PC-3 (cell line): ENCODE data around the gene AHCYL1. TPM values are rescaled to one million over a fixed set of nuclear protein-coding genes. Genes with fewer than 3 reads are reported as not detected.

Experiments
- ATAC-seq: fragments of 200-7000 bp; cut with Tn5 transposase; 2 replicates; pipeline ENCODE4 v1.9.1; 2020; ENCODE audit warnings: mild to moderate bottlenecking, moderate library complexity
- BruUV-seq: library from RNA; stranded (reverse); fragments of 400-500 nt; replicated peaks from 2 replicates; lab custom pipeline; 2021; lab: Mats Ljungman, UMichigan
- CTCF ChIA-PET: fragments of 300-600 bp; sonication (Branson Sonifier 250); formaldehyde crosslinking; loops from one replicate; lab custom pipeline; 2022; ENCODE audit warnings: antibody characterized with exemption; lab: Charles Lee
- POLR2A ChIA-PET: fragments of 300-600 bp; sonication (Branson Sonifier 250); formaldehyde crosslinking; loops from one replicate; lab custom pipeline; 2022; ENCODE audit warnings: antibody characterized with exemption; ENCODE audit not compliant: unreplicated experiment; lab: Charles Lee
- DNase-seq: peaks from one replicate; pipeline ENCODE4 v3.0.0-alpha.2; 2015
- H2AFZ ChIP-seq: fragments of 300-600 bp; sonication (generic); 2 replicates; pipeline ENCODE4 v1.6.0; 2016; ENCODE audit warnings: antibody characterized with exemption, low read length
- H3F3A ChIP-seq: fragments of 300-600 bp; sonication (generic); one replicate; pipeline ENCODE4 v1.6.0; 2017; ENCODE audit warnings: antibody characterized with exemption, low read length, control low read depth, mild to moderate bottlenecking; ENCODE audit not compliant: unreplicated experiment
- H3K27ac ChIP-seq: fragments of 300-600 bp; sonication (generic); 2 replicates; pipeline ENCODE4 v1.5.1; 2016; ENCODE audit warnings: mild to moderate bottlenecking, low read length
- H3K27me3 ChIP-seq: fragments of 300-600 bp; sonication (generic); 2 replicates; pipeline ENCODE4 v1.6.1; 2016; ENCODE audit warnings: low read length, mixed read lengths
- H3K36me3 ChIP-seq: fragments of 300-600 bp; sonication (generic); 2 replicates; pipeline ENCODE4 v1.6.1; 2016; ENCODE audit warnings: low read depth, mixed run types, low read length, mixed read lengths
- H3K4me1 ChIP-seq: fragments of 300-600 bp; sonication (generic); 2 replicates; pipeline ENCODE4 v1.5.1; 2016; ENCODE audit warnings: low read length; ENCODE audit not compliant: insufficient read depth
- H3K4me2 ChIP-seq: fragments of 300-600 bp; sonication (generic); 2 replicates; pipeline ENCODE4 v1.6.0; 2016; ENCODE audit warnings: low read length
- H3K4me3 ChIP-seq: fragments of 300-600 bp; sonication (generic); 2 replicates; pipeline ENCODE4 v1.5.1; 2016; ENCODE audit warnings: mild to moderate bottlenecking, low read length, mixed read lengths
- H3K79me2 ChIP-seq: fragments of 300-600 bp; sonication (generic); 2 replicates; pipeline ENCODE4 v1.6.1; 2017; ENCODE audit warnings: low read length, mixed read lengths
- H3K9ac ChIP-seq: fragments of 300-600 bp; sonication (generic); 2 replicates; pipeline ENCODE4 v1.6.0; 2016; ENCODE audit warnings: mild to moderate bottlenecking, low read length
- H3K9me2 ChIP-seq: fragments of 300-600 bp; sonication (generic); replicated peaks from 2 replicates; pipeline ENCODE4 v1.6.1; 2016; ENCODE audit warnings: mixed run types, low read length, mixed read lengths
- H3K9me3 ChIP-seq: fragments of 300-600 bp; sonication (generic); 2 replicates; pipeline ENCODE4 v1.6.1; 2016; ENCODE audit warnings: low read length, mixed read lengths
- H4K20me1 ChIP-seq: fragments of 300-600 bp; sonication (generic); 2 replicates; pipeline ENCODE4 v1.6.1; 2016; ENCODE audit warnings: low read length, mixed read lengths
- EZH2 ChIP-seq: fragments of 300-600 bp; sonication (generic); IDR thresholded peaks from one replicate; pipeline ENCODE4 v1.6.1; 2017; ENCODE audit warnings: antibody characterized with exemption, mild to moderate bottlenecking, low read length; ENCODE audit not compliant: unreplicated experiment
- EZH2phosphoT487 ChIP-seq: fragments of 300-600 bp; sonication (generic); IDR thresholded peaks from 2 replicates; pipeline ENCODE4 v1.6.1; 2018; ENCODE audit warnings: mild to moderate bottlenecking, antibody characterized with exemption, low read length, borderline replicate concordance
- intact Hi-C: fragments of 100-400 bp; cut with micrococcal nuclease; formaldehyde crosslinking; loops from 2 replicates; pipeline ENCODE4 v1.9.0; 2023
- total RNA-seq: library from RNA; depleted of rRNA; stranded (reverse); fragments of >200 nt; gene quantifications from 2 replicates; pipeline ENCODE4 v1.2.3, GENCODE V29; 2014
- TF ChIP-seq, protein P1 (sequence below): fragments of 300-600 bp; sonication (generic); conservative IDR thresholded peaks from 2 replicates; pipeline ENCODE4 v1.5.1; 2017; ENCODE audit warnings: antibody characterized with exemption, low read depth, mild to moderate bottlenecking, low read length

AHCYL1 gene
- total RNA-seq, 1 experiment from 2014 or later, result 35.8 TPM

DNA sequence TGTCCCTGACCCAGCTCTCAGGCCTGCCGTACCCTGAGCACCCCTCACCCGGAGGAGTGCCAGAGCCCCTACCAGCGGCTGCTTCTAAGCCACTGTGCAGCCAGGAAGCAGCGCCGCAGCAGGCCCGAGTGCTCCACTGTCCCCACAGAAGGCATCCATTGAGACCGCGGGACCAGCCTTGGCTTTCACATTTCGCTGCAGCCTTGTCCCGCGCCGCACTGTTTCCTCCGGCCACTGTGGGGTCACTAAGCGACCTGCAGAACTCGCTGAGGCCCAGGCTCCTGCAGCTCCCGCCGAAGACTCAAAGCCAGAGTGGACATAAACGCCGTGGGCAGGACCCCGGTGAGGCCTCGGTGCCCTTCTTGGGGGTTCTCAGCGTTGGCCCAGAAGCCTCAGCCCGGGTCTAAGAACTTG is 82.9 kb downstream of the AHCYL1 start:
- Histone ChIP-seq H3K9ac (no peak overlapping the region), H3K4me2 (no peak overlapping the region), H3K4me3 (no peak overlapping the region), H3K27me3 (no peaks in the 10 kb centered on the region), H3K27ac (no peak overlapping the region), H3F3A (no peaks in the 10 kb centered on the region), H3K4me1 (no peaks in the 10 kb centered on the region), H3K79me2 (no peaks in the 10 kb centered on the region), H3K36me3 (no peaks in the 10 kb centered on the region), H2AFZ (no peak overlapping the region), H4K20me1 (no peaks in the 10 kb centered on the region), H3K9me3 (no peaks in the 10 kb centered on the region), H3K9me2 (no peaks in the 10 kb centered on the region)
- intact Hi-C loops, result no loop called here
- ATAC-seq (no peak), DNase-seq (no peak)
- POLR2A ChIA-PET, result no interaction called here
- TF ChIP-seq, protein P1, sequence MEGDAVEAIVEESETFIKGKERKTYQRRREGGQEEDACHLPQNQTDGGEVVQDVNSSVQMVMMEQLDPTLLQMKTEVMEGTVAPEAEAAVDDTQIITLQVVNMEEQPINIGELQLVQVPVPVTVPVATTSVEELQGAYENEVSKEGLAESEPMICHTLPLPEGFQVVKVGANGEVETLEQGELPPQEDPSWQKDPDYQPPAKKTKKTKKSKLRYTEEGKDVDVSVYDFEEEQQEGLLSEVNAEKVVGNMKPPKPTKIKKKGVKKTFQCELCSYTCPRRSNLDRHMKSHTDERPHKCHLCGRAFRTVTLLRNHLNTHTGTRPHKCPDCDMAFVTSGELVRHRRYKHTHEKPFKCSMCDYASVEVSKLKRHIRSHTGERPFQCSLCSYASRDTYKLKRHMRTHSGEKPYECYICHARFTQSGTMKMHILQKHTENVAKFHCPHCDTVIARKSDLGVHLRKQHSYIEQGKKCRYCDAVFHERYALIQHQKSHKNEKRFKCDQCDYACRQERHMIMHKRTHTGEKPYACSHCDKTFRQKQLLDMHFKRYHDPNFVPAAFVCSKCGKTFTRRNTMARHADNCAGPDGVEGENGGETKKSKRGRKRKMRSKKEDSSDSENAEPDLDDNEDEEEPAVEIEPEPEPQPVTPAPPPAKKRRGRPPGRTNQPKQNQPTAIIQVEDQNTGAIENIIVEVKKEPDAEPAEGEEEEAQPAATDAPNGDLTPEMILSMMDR, result no peak
- TF ChIP-seq EZH2 (no peak), EZH2phosphoT487 (no peak)
- no TSS peak for BruUV-seq
- CTCF ChIA-PET, result no interaction called here

DNA sequence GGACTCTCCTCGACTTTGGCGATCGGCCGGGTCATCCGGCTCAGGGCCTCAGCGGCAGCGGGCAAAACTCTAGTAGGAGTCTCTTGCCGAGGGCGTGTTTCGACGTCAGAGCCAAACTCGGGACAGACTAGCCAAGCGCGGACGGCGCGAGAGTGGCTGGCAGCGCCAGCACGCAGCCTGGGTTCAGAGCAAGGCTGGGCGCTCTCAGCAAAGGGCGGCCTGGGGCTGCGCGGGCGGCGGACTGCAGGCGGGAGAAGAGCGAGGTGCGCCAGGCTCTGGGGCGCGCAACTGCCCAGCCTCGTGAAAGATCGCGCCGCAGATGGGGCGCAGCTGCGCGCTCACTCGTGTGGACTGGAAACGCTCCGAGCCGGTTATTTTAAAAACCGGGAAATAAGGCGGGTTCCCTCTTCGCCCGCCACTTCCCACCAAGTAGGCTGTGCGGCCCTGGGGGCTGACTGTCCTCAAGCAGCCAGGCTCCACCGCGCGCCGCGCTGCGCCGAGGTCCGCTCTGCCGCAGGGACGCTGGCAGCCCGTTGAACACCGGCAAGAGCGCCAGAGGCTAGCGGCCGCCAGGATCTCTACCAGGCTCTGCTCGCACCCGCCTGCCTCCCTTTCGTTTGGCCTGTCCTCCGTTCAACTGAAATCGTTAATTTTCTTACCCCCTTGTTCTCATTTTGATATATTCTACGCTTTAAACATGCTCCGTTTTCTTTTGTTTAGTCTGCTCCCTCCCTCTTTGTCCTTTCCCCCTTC is 83.5 kb downstream of the AHCYL1 start:
- H3K9ac ChIP-seq, result no peak overlapping the region
- no peaks in the 10 kb centered on the region for H3K9me2 ChIP-seq
- no peak for TF ChIP-seq EZH2phosphoT487
- TF ChIP-seq EZH2, result no peak
- TF ChIP-seq, protein P1, result no peak
- no peak for ATAC-seq
- H3K79me2 ChIP-seq, result no peaks in the 10 kb centered on the region
- no peaks in the 10 kb centered on the region for H3K27me3 ChIP-seq
- H3K9me3 ChIP-seq, result no peaks in the 10 kb centered on the region
- intact Hi-C loops, result no loop called here
- ChIA-PET CTCF (no interaction called here), POLR2A (no interaction called here)
- H3K4me1 ChIP-seq, result no peaks in the 10 kb centered on the region
- no peaks in the 10 kb centered on the region for H3K36me3 ChIP-seq
- DNase-seq, result no peak
- no peaks in the 10 kb centered on the region for H4K20me1 ChIP-seq
- no peak overlapping the region for H3K27ac ChIP-seq
- H3K4me3 ChIP-seq, result no peak overlapping the region
- H2AFZ ChIP-seq, result no peak overlapping the region
- no TSS peak for BruUV-seq
- no peaks in the 10 kb centered on the region for H3F3A ChIP-seq
- H3K4me2 ChIP-seq, result no peak overlapping the region
